Suppressor macrophage (primary cell): ENCODE measurements around the gene MCRIP1.

Experiments
- DNase-seq, 4 experiments: peaks; one replicate each; pipeline ENCODE4 v3.0.0-alpha.2; 2020 to 2022

The MCRIP1 gene

DNA sequence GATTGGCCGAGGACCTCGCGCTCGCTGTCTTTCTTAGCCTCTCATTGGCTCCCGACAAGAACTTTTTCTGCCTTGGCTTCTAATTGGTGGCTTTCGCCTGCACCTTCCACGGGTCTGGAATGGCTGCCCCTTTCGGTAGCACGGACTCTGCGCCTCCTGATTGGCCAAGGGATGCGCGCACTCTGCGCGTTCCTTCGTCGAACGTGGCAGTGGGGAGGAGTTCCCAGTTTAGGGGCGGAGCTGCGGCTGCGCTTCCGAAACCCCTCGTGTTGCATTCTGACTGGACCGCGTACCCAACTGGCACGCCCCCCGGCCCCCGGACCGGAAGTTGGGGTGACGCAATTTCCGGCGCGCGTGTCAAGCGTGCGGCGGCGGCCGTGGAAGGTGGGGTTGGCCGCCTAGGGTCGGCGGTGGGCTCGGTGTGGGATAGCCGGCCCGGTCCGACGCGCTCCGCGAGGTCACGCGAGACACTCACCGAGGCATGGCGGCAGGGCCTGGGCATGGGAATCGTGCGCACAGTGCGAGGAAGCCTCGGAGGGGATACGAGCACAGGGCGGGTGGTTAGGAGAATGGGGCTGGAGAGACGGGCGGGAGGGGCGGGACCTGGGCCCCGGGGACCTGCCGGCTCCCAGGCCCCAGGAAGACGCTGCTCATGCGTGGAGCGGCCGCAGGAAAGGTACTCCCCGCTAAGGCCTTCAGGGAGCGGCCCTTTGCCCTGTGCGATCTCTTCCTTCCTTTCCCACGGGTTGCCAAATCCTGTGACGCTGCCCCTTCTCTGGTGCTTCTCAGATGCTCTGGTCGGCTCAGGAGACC, 27.9 kb upstream of the MCRIP1 start:
- peak; percentile 100 for DNase-seq

DNA sequence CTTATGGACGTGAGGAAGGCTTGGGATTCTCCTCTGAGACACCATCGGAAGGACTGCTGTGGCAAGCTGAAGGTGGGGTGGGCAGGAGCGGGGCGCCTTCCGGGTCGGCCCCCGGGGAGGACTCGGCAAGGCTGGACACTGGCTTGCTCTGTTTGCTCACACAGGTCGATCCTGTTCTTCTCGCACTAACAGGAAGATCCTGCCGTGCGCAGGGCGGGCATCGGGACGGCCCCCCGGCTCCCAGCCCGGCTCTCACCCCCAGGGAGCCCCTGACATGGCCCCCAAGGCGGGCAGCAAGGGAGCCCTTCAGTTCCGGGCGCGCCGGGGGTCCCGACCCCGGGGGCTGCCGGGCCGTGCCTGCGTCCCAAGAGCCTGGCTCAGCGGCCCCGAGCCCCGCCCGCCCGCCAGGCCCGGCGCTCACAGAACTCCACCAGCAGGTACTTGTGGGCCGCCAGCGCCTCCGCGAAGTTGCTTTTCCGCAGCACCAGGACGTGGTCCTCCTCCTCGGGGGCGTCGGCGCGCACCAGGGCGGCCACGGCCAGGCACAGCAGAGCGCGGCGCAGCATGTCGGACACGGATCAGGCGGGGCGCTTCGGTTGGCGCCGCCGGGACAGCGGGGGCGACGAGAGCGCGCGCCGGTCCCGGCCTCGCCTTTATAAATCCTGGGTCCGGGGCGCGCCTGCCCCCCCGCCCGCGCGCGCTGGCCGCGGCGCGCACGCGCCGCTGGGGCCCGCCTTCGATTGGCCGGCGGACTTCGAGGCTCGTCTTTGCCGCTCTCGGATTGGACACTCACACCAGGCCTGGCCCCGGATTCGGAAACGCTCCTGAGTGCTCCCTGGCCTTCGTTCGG, 27.0 kb upstream of the MCRIP1 start, which contains the start of gene P4HB:
Gene P4HB (minus strand): TSS at position 630 of the 850 bp plus-strand sequence. CDS start 64 bp downstream, at position 566.
- peak in 2 of 4 experiments; percentile 31 to 46 for DNase-seq

DNA sequence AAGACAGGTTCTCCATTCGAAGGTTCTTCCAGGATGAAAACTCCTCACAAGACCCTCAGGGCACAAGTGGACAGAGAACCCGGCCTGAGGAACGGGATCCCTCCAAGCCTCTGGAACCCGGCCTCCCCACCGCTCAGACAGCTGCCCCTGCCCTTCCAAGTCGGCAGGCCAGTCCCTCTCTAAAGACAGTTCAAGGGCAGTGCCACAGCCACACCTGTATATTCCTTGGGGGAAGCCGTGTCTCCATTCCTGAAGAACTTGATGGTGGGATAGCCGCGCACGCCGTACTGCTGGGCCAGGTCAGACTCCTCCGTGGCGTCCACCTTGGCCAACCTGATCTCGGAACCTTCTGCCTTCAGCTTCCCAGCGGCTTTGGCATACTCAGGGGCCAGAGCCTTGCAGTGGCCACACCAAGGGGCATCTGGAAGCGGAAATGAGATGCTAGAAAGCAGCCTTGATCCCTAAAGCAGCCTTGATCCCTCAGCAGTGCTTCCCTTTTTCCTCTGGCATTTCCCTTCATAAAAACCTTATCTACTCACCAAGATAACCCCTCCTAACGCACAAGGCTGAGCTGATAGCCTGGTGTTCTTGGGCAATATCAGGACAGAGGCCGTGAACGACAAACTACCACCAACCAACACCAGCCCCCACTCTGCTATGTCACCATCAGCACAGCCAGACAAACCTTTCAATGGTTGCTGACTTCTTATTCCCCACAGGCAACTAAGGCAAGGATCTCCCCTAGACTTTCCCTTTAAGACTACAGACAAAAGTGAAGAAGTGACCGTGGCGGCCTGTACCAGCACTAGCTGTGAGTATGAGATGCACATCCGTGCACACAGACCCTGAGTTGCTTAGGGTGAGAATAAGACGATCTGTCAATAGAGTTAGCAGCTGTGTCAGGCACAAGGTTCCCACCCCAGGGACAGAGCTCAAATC, 26.1 kb upstream of the MCRIP1 start:
- peak in 3 of 4 experiments; percentile 25 to 43 (median 36) for DNase-seq

DNA sequence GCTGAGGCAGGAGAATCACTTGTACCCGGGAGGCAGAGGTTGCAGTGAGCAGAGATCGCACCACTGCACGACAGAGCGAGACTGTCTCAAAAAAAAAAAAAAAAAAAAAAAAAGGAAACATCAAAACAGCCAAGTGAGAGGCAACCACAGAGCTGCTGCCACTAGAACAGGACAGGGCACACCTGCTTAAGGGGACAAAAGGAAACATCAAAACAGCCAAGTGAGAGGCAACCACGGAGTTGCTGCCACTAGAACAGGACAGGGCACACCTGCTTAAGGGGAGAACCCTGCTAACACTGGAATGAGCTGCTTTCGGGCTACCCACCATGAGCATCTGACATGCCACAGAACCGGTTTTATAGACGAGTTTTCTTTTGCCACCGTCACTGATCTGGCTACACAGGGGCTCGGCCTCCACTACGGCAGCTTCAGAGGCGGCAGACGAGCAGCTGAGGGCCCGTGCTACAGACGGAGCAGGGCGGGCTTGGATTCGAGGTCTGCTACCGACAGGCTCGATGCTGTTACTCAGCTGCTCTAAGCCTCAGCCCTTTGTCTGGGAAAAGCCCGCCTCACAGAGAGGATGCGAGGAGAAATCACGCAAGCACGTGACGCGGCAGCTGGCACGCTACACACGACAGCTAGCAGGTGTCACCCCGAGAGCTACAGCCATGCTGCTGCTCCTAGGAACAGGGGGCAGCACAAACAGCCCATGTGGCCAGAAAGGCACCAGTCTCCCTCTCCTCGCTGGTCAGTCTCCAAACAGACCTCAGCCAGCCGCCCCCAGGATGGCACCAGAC, 25.3 kb upstream of the MCRIP1 start:
- no peak for DNase-seq

DNA sequence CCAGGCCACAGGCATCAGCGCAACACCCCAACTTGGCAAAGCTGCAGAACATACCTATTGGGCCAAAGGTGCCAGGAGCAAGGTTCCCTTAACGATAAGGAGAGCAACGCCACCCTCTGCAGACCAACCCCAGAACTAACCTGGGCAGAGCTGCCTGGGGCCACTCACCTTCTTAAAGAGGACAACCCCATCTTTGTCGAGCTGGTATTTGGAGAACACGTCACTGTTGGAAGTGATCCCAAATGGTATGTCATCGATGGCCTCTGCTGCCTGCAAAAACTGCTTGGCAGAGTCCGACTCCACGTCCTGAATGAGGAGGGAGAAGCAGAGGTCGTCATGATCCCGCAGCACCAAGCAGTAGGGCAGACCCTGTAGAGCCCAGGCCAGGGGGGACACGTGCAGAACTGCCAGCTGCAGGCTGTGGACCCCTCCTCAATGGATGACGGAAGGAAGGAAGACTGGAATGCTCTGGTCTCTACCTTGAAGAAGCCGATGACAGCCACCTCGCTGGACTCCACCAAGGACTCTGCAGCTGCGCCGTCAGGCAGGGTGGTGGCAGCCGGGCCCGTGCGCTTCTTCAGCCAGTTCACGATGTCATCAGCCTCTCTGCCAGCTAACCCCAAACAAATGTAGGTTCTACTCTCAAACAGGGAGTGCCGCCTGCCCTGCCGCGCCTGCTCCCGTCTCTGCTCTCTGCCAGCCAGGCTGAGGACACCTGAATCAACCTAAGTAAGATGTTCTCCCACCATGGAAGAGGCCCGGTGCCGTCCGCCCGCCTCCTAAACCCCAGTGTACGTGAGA, 22.1 kb upstream of the MCRIP1 start:
- DNase-seq, result no peak

DNA sequence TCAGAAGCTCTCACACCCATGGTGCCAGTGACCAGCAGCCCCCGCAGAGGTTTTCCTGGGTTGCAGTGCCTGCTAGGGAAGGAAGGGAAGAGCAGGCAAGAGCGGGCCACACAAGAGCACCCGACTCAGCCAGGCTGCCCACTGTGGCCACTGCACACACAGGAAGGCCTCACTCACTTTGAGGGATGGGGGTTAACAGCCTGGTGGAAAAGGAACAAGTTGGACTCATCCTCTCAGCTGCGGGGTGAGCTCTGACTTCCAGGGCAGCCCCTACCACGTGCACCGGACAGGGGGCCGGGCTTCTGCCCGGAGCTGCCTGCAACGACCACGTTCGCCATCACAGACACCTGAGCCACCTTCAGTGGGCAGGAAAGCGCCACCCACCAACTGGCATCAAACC, 19.1 kb upstream of the MCRIP1 start:
- DNase-seq, result no peak

DNA sequence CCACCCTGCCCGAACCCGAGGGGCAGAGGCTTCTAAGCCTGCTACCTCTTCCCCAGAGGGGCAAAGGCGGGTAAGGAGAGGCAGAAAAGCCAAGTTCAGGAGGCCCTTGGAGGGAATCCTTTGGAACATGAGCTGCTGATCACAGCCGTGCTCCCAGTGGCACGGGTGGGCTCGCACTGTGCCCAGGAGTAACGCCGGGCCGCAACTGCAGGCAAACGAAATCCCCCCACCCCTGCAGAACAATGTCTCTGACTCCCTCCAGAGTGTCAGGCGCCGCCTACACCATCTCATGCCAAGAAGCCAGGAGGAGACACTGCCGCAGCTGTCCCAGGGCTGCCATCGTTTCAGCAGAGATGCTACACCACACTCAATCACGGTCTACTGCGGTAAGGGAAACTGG, 18.3 kb upstream of the MCRIP1 start:
- no peak for DNase-seq

DNA sequence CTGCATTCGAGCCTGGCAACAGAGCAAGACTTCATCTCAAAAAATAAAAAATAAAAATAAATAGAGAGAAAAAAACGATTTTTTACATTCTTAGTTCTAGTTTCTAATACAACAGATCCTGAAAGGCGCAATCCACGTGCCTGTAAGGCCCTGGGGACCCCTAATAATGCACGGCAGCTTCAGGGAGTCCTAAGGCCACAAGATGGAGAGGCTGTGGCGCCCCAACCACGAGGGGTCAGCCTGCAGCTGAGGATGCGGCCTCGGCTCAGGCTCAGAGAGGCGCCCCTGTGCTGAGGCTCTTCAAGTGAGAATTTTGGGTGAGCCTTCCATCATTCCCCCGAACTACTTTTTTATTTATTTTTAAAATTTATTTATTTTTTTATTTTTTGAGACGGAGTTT, 16.4 kb upstream of the MCRIP1 start:
- DNase-seq, result no peak

DNA sequence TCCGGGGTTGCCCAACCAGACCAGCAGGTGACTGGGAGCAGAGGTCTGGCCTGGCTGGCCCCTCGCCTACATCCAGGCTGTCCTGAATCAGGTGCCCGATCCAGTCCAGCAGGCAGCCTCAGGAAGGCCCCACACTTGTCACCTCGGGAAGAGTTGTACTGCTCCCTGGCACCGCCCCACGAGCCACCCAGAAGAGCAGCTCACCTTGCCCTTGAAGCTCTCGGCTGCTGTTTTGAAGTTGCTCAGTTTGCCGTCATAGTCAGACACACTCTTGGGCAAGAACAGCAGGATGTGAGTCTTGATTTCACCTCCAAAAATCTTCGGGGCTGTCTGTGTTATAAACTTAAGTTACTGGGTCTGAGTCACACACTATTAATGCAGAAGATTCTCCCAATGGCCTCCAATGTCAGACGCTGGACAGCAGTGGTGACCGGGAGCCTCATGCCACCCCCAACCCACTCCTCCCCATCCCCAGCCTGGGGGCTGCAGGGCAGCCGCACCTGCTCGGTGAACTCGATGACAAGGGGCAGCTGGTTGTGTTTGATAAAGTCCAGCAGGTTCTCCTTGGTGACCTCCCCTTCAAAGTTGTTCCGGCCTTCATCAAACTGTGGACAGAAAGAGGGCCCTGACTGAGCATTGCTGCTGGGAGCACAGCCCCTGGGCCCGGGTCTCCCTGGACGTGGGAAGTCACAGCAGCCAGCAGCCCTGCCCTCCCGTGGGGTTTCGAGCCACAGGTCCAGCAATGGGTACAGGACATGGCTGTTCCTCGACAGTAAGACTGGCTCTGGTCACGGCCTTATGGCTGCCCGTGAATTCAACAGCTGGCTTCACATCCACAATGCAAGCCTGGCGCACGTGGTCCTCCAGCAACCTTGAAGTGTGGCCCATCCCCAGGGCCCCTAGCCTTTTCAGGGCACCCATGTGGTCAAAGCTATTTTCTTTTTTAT, 13.9 kb upstream of the MCRIP1 start:
- DNase-seq, result no peak

DNA sequence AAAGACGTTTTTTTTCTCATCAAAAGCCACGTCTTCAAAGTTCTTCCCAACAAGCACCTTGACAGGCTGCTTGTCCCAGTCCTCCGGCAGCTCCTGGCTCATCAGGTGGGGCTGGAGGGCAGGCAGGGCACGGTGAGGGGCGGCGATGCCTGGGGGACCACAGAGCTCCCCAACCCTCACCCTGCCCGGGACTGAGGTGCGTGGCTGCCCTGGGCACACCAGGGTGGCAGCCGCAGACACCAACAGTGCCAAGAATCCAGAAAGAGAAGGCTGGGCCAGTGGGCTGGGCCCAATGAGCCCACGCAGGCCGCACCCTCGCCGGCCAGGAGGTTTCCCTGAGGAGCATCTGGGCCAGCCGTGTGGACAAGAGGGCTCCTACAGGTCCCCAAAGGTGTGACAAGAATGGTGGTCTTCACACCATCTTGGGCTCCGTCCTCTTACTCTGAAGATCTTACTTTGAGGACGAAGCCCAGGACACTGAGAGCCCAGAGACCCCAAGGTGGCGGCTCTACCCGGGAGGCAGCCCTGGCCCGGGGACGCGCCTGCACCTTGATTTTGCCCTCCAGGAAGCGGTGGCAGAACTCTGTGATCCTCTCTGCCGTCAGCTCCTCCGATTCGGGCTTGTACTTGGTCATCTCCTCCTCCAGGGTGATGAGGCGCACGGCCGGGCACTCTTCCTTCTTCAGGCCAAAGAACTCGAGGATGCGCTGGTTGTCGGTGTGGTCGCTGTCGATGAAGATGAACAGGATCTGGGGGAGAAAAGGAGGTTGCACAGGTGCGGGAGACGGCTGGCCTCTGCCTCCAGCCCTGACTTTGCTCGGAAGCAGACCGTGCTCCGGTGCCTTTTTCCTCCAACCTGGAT, 13.0 kb upstream of the MCRIP1 start:
- no peak for DNase-seq

DNA sequence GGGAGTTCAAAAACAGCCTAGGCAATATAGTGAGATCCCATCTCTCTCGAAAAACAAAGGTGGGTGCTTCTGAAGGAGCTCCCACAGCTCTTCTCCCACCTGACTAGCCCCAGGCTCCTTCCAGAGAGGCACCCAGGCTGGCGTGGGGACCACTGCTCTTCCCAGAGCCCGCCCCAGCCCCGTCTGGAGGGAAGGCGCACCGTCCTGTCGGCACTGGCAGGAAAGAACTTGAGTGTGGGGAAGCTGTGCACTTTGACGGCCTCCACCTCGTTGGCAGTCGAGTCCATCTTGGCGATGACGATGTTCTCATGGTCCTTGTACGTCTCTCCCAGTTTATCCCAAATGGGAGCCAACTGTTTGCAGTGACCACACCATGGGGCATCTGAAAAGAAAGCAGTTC, 12.3 kb upstream of the MCRIP1 start:
- no peak for DNase-seq

DNA sequence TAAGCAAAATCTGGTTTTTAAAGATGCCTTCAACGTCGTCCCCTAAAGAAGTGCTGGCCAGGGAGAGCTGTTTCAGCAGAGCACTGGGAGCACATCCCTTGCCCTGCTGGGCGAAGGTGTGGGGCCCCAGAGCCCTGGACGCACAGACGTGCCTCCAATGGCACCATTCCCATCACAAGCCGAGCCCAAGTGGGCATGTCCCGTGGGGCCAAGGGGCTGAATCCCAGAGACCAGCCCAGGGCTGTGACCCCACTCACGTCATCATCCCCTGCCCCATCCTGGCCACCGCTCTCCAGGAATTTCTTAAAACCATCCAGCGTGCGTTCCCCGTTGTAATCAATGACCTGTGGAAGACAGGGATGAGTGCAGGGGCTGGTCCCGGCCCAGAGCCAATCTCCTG, 11.8 kb upstream of the MCRIP1 start:
- no peak for DNase-seq

DNA sequence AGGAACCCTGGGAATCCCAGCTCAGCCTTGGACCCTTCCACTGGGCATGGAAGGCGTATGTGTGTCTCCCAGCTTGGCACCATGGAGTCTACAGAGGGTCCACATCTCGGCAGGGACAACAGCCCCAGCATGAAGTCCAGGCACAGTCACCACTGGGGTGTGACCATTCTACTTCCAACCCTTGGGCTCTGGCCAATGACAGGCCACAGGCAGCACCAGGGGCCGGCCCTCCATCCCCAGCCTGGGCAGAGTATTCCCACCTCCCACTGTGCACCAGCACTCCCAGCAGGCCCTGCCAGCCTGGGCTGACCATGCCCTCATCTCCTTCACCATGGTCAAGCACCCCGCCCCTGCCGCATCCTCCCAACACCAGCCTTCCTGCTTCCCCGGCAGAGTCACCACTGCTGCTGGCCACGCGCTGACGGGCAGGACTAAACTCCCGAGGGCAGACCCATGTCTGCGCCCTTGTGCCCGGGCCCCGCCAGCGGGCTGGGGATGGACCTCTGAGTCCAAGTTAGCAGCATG, 11.3 kb upstream of the MCRIP1 start:
- DNase-seq, result no peak

DNA sequence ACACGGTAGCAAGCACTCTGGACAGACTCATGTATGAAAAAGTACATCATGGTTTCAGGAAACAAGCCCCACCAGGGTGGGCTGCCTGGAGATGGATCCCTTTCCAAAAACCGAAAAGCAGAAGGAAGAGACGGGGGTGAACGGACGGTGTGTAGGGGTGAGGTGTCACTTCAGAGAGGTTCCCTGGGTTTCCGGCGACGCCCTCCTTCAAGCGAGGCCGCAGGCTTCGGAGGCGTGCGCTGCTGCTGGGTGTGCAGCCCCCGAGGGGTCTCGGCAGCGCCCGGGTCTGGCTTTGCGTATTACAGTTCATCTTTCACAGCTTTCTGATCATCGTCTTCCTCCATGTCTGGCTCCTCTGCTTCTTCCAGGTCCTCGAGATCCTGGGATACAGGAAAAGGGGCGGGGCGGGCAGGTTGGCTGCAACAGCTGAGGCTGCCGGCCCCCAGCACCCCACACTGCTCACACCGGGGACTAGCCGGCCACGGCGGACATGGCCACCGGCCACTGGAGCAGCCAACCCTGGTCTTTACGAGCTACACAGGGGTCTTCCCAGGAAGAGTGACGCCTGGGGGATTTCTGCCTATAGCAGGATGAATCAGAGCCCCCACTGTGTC, 10.7 kb upstream of the MCRIP1 start:
- DNase-seq, result no peak

DNA sequence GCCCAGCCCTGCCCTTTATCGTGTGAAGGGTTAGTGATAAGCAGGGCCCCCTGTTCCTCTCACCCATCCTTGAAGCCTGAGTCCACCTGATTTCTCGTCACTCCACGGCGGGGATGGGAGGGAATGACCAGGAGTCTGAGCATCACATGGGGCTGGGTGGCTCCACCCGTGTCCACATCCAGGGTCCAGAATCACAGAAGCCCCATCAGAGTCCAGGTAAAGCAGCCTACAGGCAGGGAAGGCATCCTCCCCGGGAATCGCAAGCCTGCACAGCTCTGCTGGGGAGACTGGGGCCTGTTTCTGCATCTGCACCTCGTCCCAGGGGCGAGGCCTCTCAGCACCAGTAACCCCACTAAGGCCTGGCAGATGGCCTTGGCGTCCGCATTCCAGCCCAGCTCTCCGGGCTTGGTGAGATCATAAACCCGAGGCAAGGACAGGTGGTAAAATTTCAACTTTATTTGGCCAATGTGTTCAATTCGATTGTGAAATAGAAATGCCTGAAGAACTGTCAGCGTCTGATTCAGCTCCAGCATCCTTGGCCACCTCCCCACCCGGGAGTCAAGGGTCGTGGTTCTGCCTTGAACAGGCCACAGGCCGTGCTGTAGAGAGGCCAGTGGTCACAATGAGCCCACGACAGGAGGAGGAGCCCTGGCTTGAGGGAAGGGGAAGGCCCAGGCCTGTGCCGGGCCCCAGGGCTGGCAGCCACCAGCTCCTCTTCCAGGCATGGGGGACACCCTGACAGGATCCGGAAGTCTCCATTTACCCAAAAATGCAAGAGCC, 9.8 kb upstream of the MCRIP1 start:
- no peak for DNase-seq

DNA sequence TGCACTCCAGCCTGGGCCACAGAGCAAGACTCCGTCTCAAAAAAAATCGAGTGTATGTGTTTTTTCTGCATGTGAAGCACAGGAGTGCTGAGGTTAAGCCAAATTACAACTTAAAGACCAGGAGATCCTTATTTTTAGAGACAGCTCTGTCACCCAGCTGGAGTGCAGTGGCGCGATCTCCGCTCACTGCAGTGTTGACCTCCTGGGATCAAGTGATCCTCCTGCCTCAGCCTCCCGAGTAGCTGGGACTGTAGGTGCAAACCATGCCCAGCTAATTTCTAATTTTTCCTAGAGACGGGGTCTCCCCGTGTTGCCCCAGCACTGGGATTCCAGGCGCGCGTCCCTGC, 9.3 kb upstream of the MCRIP1 start:
- DNase-seq, result no peak

DNA sequence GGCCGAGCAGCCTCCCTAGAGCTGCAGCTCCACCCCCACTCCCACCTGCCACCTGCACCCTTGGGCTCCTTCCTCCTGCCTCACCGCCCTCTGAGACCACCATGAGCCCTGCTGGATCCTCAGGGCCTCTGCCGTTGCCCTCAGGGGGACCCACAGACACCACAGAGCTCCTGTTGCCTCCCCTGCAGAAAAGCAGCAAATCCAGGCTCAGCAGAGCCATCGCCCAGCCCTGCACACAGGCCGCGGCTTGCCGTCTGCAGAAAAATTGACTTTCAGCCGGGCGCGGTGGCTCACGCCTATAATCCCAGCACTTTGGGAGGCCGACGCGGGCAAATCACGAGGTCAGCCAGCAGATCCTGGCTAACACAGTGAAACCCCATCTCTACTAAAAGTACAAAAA, 8.8 kb upstream of the MCRIP1 start:
- DNase-seq, result no peak
